G401.6 (cell line): ENCODE data around the gene UBE2E1.
"Not testable (repeated sequence)": the region's sequence is repeated elsewhere in the genome, so short reads cannot be mapped to it uniquely, and the experiment has no call there.

ENCODE experiments used
- FAIRE-seq: peaks from 2 replicates; lab custom pipeline; 2012; peaks lifted over from hg19 to GRCh38; lab: Jason Lieb, UNC

The UBE2E1 gene

GRCh38 chr3:23856286-23856685 lies 50.5 kb downstream of the UBE2E1 start:
- no peak for FAIRE-seq

- FAIRE-seq: no peak
Measured at GRCh38 chr3:23859012-23859743, 53.4 kb downstream of the UBE2E1 start.

GRCh38 chr3:23859839-23860382 lies 54.2 kb downstream of the UBE2E1 start:
- no peak for FAIRE-seq

GRCh38 chr3:23861689-23862088 lies 55.9 kb downstream of the UBE2E1 start:
- FAIRE-seq: no peak

GRCh38 chr3:23863060-23863459 lies 57.3 kb downstream of the UBE2E1 start:
- FAIRE-seq: no peak

GRCh38 chr3:23864931-23865330 lies 59.2 kb downstream of the UBE2E1 start:
- no peak for FAIRE-seq

- FAIRE-seq: no peak
Measured at GRCh38 chr3:23865595-23866396, 60.0 kb downstream of the UBE2E1 start.

- FAIRE-seq: no peak
Measured at GRCh38 chr3:23867400-23867799, 61.6 kb downstream of the UBE2E1 start.

- FAIRE-seq: no peak
Measured at GRCh38 chr3:23867838-23868237, 62.1 kb downstream of the UBE2E1 start.

- FAIRE-seq: no peak
Measured at GRCh38 chr3:23869977-23870662, 64.4 kb downstream of the UBE2E1 start.

- not testable (repeated sequence) for FAIRE-seq
Measured at GRCh38 chr3:23870663-23871043, 64.9 kb downstream of the UBE2E1 start.

- FAIRE-seq: not testable (repeated sequence)
Measured at GRCh38 chr3:23871361-23871760, 65.6 kb downstream of the UBE2E1 start.

GRCh38 chr3:23872330-23872729 lies 66.6 kb downstream of the UBE2E1 start:
- FAIRE-seq: no peak

- no peak for FAIRE-seq
Measured at GRCh38 chr3:23873941-23874340, 68.2 kb downstream of the UBE2E1 start.

GRCh38 chr3:23874359-23875112 lies 68.8 kb downstream of the UBE2E1 start:
- FAIRE-seq: no peak

GRCh38 chr3:23875113-23875725 lies 69.5 kb downstream of the UBE2E1 start:
- FAIRE-seq: no peak

- no peak for FAIRE-seq
Measured at GRCh38 chr3:23876923-23877322, 71.2 kb downstream of the UBE2E1 start.

GRCh38 chr3:23877329-23877980 lies 71.7 kb downstream of the UBE2E1 start:
- no peak for FAIRE-seq

- FAIRE-seq: no peak
Measured at GRCh38 chr3:23879485-23879884, 73.7 kb downstream of the UBE2E1 start.

GRCh38 chr3:23880703-23881339 lies 75.1 kb downstream of the UBE2E1 start:
- FAIRE-seq: no peak

GRCh38 chr3:23881993-23882392 lies 76.2 kb downstream of the UBE2E1 start:
- FAIRE-seq: not testable (repeated sequence)
